Measurements from ENCODE around the gene TMEM39A.

TMEM39A gene

DNA sequence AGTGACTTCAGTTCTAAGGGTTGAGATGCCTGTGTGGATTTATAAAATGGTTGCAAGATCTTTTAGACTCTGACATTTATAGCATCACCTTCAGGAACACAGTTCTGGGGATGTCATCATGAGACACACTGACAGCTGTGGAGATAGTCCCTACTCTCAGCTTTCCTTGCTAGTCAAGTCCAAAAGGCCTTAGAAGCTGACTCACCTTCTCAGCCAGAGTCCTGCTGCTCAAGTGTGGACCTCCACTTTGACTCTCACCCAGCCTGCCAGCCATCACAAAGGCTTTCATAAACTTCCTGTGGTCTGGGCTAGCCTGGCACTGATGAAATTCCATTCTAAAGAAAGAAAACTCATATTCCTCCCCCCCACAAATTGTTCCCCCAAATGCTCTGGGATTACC lies 44.8 kb downstream of the TMEM39A start:
- TF ChIP-seq, protein P1, sequence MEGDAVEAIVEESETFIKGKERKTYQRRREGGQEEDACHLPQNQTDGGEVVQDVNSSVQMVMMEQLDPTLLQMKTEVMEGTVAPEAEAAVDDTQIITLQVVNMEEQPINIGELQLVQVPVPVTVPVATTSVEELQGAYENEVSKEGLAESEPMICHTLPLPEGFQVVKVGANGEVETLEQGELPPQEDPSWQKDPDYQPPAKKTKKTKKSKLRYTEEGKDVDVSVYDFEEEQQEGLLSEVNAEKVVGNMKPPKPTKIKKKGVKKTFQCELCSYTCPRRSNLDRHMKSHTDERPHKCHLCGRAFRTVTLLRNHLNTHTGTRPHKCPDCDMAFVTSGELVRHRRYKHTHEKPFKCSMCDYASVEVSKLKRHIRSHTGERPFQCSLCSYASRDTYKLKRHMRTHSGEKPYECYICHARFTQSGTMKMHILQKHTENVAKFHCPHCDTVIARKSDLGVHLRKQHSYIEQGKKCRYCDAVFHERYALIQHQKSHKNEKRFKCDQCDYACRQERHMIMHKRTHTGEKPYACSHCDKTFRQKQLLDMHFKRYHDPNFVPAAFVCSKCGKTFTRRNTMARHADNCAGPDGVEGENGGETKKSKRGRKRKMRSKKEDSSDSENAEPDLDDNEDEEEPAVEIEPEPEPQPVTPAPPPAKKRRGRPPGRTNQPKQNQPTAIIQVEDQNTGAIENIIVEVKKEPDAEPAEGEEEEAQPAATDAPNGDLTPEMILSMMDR (conservative IDR thresholded peaks at IDR 0.05; ENCODE audit: control insufficient read depth, insufficient read depth, low read depth, low read length) = no peak
- peak; percentile 6 for DNase-seq (ENCODE audit: low read depth)

DNA sequence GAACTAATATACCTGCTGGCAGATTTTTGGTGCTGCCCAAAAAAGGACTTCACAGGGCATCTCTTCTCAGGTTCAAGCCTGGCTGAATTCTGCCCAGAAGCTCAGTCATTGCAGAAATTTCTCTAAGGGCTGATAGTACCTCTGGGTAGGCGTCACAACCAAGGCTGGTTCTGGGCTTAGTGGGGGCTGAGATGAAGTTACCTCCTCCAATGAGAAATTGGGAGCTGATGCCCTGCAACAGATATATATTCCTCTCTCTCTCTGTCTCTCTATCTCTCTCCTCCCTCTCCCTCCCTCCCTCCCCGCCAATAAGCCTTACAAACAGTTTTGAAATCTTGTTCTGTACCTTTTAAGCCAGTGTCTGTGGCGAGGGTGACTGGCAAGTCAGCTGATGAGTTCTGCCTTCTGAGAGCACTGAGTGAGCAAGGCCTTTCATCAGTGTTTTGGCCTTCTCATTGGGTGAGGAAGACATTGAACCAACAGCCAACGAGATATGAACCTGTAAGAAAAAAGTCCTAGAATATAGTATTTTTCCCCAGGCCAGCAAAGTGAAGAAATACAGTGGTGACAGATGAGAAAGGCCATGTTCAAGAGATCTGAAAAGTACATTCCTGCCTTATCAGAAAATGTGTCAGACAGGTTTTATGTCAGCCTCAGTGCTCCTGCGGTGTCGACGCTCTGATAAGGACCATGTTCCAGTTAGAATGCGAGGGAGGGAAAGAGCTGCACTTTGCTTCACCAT lies 45.5 kb downstream of the TMEM39A start:
- no peak overlapping the region for H3K4me3 ChIP-seq (ENCODE audit: control insufficient read depth, low read depth, low read length)
- no peak for DNase-seq (ENCODE audit: low read depth)
- TF ChIP-seq, protein P1 (conservative IDR thresholded peaks at IDR 0.05; ENCODE audit: control insufficient read depth, insufficient read depth, low read depth, low read length) = no peak

More for the DNA sequence above, 44.8 kb downstream of the TMEM39A start:
- H3K4me3 ChIP-seq (ENCODE audit: control insufficient read depth, low read depth, low read length) = no peak overlapping the region

DNA sequence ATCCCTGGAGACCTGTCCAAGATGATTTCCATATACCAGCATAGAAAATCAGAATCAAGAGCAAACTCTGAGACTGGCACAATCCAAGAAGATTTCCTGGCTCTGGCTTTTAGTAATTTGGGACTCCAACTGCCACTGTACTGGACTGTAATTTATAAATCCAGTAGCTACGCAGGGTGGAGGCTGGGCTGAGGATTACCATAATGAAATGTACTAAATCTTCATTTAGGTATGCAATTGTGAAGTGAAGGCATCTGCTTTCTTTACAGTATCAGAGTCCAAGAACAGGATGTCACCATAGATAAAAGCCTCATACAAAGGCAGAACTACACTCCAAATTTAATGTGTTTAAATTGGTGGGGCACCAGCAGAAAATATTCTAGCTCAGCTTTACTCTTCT lies 46.5 kb downstream of the TMEM39A start:
- no peak for DNase-seq (ENCODE audit: low read depth)
- TF ChIP-seq, protein P1 (conservative IDR thresholded peaks at IDR 0.05; ENCODE audit: control insufficient read depth, insufficient read depth, low read depth, low read length) = no peak
- no peak overlapping the region for H3K4me3 ChIP-seq (ENCODE audit: control insufficient read depth, low read depth, low read length)

DNA sequence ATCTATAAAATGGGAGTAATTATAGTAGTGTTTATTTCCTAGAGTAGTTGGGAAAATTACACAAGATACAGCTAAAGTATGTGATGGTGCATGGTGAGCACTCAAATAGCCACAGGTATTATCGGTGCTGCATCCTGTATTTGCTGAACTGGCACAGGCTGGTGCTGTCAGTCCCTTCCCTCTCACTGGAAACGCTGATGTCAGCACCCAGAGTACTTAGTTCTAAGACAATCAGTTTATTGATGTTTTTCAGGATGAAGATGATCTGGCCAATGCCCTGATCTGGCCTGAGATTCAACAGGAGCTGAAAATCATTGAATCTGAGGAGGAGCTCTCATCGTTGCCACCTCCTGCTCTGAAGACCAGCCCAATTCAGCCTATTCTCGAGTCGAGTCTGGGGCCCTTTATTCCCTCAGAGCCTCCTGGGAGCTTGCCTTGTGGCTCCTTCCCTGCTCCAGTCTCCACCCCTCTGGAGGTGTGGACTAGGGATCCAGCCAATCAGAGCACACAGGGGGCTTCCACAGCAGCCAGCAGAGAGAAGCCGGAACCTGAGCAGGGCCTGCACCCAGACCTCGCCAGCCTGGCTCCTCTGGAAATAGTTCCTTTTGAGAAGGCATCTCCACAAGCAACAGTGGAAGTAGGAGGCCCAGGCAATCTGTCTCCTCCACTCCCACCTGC lies 49.7 kb downstream of the TMEM39A start:
- no peak for DNase-seq (ENCODE audit: low read depth)
- no peak overlapping the region for H3K4me3 ChIP-seq (ENCODE audit: control insufficient read depth, low read depth, low read length)
- TF ChIP-seq, protein P1 (conservative IDR thresholded peaks at IDR 0.05; ENCODE audit: control insufficient read depth, insufficient read depth, low read depth, low read length) = no peak

DNA sequence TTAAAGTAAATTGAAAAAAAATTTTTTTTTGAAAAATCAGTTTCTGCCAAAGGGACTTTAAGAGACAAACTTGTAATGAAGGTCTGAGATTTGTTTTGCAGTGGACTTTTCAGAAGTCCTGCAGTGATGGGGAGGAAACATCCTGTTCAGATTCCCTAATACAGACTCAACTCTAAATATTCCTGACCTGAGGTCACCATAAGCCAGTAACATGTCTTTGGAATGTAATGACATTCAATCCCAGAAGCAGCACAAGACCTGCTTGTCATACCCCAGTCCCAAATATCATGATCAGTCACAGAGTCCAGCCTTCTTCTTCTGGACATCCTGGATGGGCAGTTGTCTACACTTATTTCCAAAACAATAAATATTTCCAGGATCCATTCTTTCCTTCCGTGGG lies 53.6 kb downstream of the TMEM39A start:
- TF ChIP-seq, protein P1 (conservative IDR thresholded peaks at IDR 0.05; ENCODE audit: control insufficient read depth, insufficient read depth, low read depth, low read length) = no peak
- H3K4me3 ChIP-seq (ENCODE audit: control insufficient read depth, low read depth, low read length) = no peak overlapping the region
- no peak for DNase-seq (ENCODE audit: low read depth)

DNA sequence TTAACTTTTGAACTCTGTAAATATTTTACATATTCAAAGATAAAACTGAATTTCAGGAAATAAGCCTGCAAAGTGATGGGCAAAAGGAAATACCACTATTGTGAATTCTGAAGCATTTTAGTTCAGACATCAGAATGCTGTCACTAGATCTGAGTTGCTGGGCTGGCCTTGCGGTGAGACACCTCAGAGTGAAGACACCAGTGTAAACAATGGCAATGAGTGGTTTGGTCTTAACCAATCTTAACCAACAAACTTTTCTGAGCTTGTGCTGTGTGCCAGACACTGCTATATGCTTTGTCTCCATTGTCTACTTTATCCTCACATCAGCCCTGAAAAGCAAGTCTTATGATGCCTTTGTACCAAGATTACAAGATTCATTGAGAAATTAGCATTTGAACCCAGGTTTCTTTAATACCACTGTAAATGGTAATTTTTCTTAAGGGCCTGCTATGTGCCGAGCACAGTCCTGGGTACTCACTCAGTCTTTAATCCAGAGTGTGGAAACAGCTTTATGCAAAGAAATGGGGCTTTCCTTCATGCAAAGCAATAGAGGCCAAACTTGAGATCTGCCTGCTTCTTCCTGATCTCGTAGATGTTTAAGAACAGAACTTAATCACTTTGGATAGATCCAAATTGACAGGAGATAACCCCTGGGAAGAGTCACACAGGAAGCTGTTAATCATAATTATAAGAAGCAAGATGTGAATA lies 55.0 kb downstream of the TMEM39A start:
- no peak overlapping the region for H3K4me3 ChIP-seq (ENCODE audit: control insufficient read depth, low read depth, low read length)
- no peak for DNase-seq (ENCODE audit: low read depth)
- TF ChIP-seq, protein P1 (conservative IDR thresholded peaks at IDR 0.05; ENCODE audit: control insufficient read depth, insufficient read depth, low read depth, low read length) = no peak

Data from fibroblast of mammary gland (primary cell).